ENCODE data around the gene ACVR1. TPM values are rescaled to one million over a fixed set of nuclear protein-coding genes. Genes with fewer than 3 reads are reported as not detected.

ACVR1 gene
- total and polyA plus RNA-seq, 2 of the 13 experiments (the other 11 are each of a cell fraction or from before 2014, with no cell fraction given) = 2.3 to 5.4 TPM

GRCh38 chr2:157748371-157749142 lies 127.6 kb downstream of the ACVR1 start:
- ChIA-PET CTCF (ENCODE audit: low intra/inter-chr PET ratio, low total read pairs) (no interaction called here), POLR2A (no interaction called here)
- Histone ChIP-seq H3K4me2 (ENCODE audit: low read depth, low read length) (no peak overlapping the region), H3K9ac (ENCODE audit: insufficient read depth, low read depth, low read length) (no peak overlapping the region), H3K9me3 (ENCODE audit: low read length) (no peaks in the 10 kb centered on the region), H3K36me3 (replicated peaks in 1 of 2; ENCODE audit: control insufficient read depth in 1 of 2, insufficient read depth in 2 of 2, low read length in 2 of 2) (peaks cover 0 to 9% of the 10 kb centered on the region in 2 experiments; a peak in 1 of 5 replicates), H3K27ac (ENCODE audit: extremely low read length, insufficient read depth, low read length) (no peak overlapping the region), H3K4me1 (ENCODE audit: insufficient read depth, low read length) (no peaks in the 10 kb centered on the region), H4K20me1 (ENCODE audit: insufficient read depth, low read length) (no peaks in the 10 kb centered on the region), H3K27me3 (ENCODE audit: control insufficient read depth in 1 of 2, insufficient read depth in 2 of 2, low read length in 2 of 2) (no peaks in the 10 kb centered on the region), H3K79me2 (ENCODE audit: insufficient read depth, low read length) (no peaks in the 10 kb centered on the region), H2AFZ (ENCODE audit: low read length) (no peak overlapping the region), H3K4me3 (replicated peaks in 1 of 3; ENCODE audit: insufficient read depth in 1 of 3, low read depth in 2 of 3, low read length in 3 of 3) (no peak overlapping the region)
- ATAC-seq = no peak
- no TSS peak for BruUV-seq (replicated peaks)
- no peak for FAIRE-seq
- 90% methylated on average over 3 of the region's 3 CpGs for WGBS (ENCODE audit: low lambda C conversion rate)
- in situ Hi-C loops (cut with HindIII; ENCODE audit: extremely low pct_ligation_motif_present, low pct_unique_long_range_greater_than_20kb) = no loop called here
- no peak for DNase-seq (ENCODE audit: low spot score)
- intact Hi-C loops (cut with micrococcal nuclease; ENCODE audit: unreplicated experiment) = no loop called here
- TF ChIP-seq MLLT10 (CRISPR knock-in tag; IDR thresholded peaks at IDR 0.05) (no peak), ZNF773 (CRISPR knock-in tag; IDR thresholded peaks at IDR 0.05; ENCODE audit: borderline replicate concordance) (no peak), TAF15 (IDR thresholded peaks at IDR 0.05; ENCODE audit: low read depth, low read length, poor library complexity, severe bottlenecking) (no peak), AKAP8 (CRISPR knock-in tag; IDR thresholded peaks at IDR 0.05) (no peak), ZNF143 (CRISPR knock-in tag; IDR thresholded peaks at IDR 0.05) (no peak), NFE2 (CRISPR knock-in tag; IDR thresholded peaks at IDR 0.05) (no peak), ZC3H4 (CRISPR knock-in tag; IDR thresholded peaks at IDR 0.05; ENCODE audit: borderline replicate concordance) (no peak), ZNF569 (CRISPR knock-in tag; IDR thresholded peaks at IDR 0.05; ENCODE audit: borderline replicate concordance) (no peak), ZNF639 (CRISPR knock-in tag; conservative IDR thresholded peaks at IDR 0.05) (no peak)
- TF ChIP-seq, protein P1, sequence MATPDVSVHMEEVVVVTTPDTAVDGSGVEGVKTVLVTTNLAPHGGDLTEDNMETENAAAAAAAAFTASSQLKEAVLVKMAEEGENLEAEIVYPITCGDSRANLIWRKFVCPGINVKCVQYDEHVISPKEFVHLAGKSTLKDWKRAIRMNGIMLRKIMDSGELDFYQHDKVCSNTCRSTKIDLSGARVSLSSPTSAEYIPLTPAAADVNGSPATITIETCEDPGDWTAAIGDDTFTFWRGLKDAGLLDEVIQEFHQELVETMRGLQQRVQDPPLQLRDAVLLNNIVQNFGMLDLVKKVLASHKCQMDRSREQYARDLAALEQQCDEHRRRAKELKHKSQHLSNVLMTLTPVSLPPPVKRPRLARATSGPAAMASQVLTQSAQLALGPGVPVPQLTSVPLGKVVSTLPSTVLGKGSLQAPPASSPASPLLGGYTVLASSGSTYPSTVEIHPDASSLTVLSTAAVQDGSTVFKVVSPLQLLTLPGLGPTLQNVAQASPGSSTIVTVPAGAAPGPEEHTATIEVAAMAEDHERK (CRISPR knock-in tag; IDR thresholded peaks at IDR 0.05; ENCODE audit: low read depth) = no peak
- TF ChIP-seq, protein P2, sequence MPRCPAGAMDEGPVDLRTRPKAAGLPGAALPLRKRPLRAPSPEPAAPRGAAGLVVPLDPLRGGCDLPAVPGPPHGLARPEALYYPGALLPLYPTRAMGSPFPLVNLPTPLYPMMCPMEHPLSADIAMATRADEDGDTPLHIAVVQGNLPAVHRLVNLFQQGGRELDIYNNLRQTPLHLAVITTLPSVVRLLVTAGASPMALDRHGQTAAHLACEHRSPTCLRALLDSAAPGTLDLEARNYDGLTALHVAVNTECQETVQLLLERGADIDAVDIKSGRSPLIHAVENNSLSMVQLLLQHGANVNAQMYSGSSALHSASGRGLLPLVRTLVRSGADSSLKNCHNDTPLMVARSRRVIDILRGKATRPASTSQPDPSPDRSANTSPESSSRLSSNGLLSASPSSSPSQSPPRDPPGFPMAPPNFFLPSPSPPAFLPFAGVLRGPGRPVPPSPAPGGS (CRISPR knock-in tag; IDR thresholded peaks at IDR 0.05) = no peak
